ENCODE measurements around the gene NLRP13. TPM values are rescaled to one million over a fixed set of nuclear protein-coding genes. Genes with fewer than 3 reads are reported as not detected.
"Not testable (repeated sequence)": the region's sequence is repeated elsewhere in the genome, so short reads cannot be mapped to it uniquely, and the experiment has no call there.

Gene NLRP13
- total RNA-seq (ENCODE audit: low replicate concordance), result not detected in 2 replicates

GRCh38 chr19:55931936-55932386 is at the start of gene NLRP13:
NLRP13 (minus strand) TSS chr19:55932336; CDS start chr19:55932311, 25 bp downstream.
- H3K4me3 ChIP-seq (ENCODE audit: low read depth, low read length), result no peak within 1 kb of the TSS
- TF ChIP-seq CTCF (IDR thresholded peaks at IDR 0.05; ENCODE audit: insufficient read depth, low read length), result no peak
- DNase-seq (ENCODE audit: low read depth), result no peak

- H3K4me3 ChIP-seq (ENCODE audit: low read depth, low read length), result no peak overlapping the region
- no peak for TF ChIP-seq CTCF (IDR thresholded peaks at IDR 0.05; ENCODE audit: insufficient read depth, low read length)
- no peak for DNase-seq (ENCODE audit: low read depth)
These were observed 48.3 kb upstream of the NLRP13 start for GRCh38 chr19:55980415-55980814.

GRCh38 chr19:55973982-55974381 is 41.8 kb upstream of the NLRP13 start:
- no peak overlapping the region for H3K4me3 ChIP-seq (ENCODE audit: low read depth, low read length)
- no peak for DNase-seq (ENCODE audit: low read depth)
- TF ChIP-seq CTCF (IDR thresholded peaks at IDR 0.05; ENCODE audit: insufficient read depth, low read length), result no peak

GRCh38 chr19:55962186-55962585 is 30.1 kb upstream of the NLRP13 start:
- no peak for DNase-seq (ENCODE audit: low read depth)
- no peak for TF ChIP-seq CTCF (IDR thresholded peaks at IDR 0.05; ENCODE audit: insufficient read depth, low read length)
- no peak overlapping the region for H3K4me3 ChIP-seq (ENCODE audit: low read depth, low read length)

GRCh38 chr19:55959996-55960675 is 28.0 kb upstream of the NLRP13 start:
- DNase-seq (ENCODE audit: low read depth), result no peak
- TF ChIP-seq CTCF (IDR thresholded peaks at IDR 0.05; ENCODE audit: insufficient read depth, low read length), result no peak
- no peak overlapping the region for H3K4me3 ChIP-seq (ENCODE audit: low read depth, low read length)

- no peak for TF ChIP-seq CTCF (IDR thresholded peaks at IDR 0.05; ENCODE audit: insufficient read depth, low read length)
- no peak overlapping the region for H3K4me3 ChIP-seq (ENCODE audit: low read depth, low read length)
- no peak for DNase-seq (ENCODE audit: low read depth)
These were observed 26.2 kb upstream of the NLRP13 start for GRCh38 chr19:55958356-55958755.

GRCh38 chr19:55956431-55956830 is 24.3 kb upstream of the NLRP13 start:
- DNase-seq (ENCODE audit: low read depth), result no peak
- no peak for TF ChIP-seq CTCF (IDR thresholded peaks at IDR 0.05; ENCODE audit: insufficient read depth, low read length)
- no peak overlapping the region for H3K4me3 ChIP-seq (ENCODE audit: low read depth, low read length)

GRCh38 chr19:55950566-55950965 is 18.4 kb upstream of the NLRP13 start:
- not testable (repeated sequence) for DNase-seq (ENCODE audit: low read depth); H3K4me3 ChIP-seq (ENCODE audit: low read depth, low read length)
